ENCODE results near the gene BICD1.

BICD1 gene

GRCh38 chr12:32305163-32305562 lies 198.5 kb downstream of the BICD1 start:
- Histone ChIP-seq H3K4me3 (ENCODE audit: low read length) (no peak overlapping the region), H3K27me3 (ENCODE audit: control insufficient read depth, insufficient read depth, low read length) (no peaks in the 10 kb centered on the region), H3K9me3 (ENCODE audit: control insufficient read depth, low read length) (no peaks in the 10 kb centered on the region), H3K4me1 (ENCODE audit: control insufficient read depth, insufficient read depth, low read length) (peaks cover 3% of the 10 kb centered on the region), H3K9ac (ENCODE audit: low read length) (no peak overlapping the region), H3K36me3 (ENCODE audit: control insufficient read depth, insufficient read depth, low read length) (no peaks in the 10 kb centered on the region)

- no peaks in the 10 kb centered on the region for H3K36me3 ChIP-seq (ENCODE audit: control insufficient read depth, insufficient read depth, low read length)
Observed at GRCh38 chr12:32307326-32307725, 200.7 kb downstream of the BICD1 start.

GRCh38 chr12:32309811-32310736 lies 203.4 kb downstream of the BICD1 start:
- Histone ChIP-seq H3K4me1 (ENCODE audit: control insufficient read depth, insufficient read depth, low read length) (peaks cover 7% of the 10 kb centered on the region), H3K9me3 (ENCODE audit: control insufficient read depth, low read length) (no peaks in the 10 kb centered on the region), H3K27me3 (ENCODE audit: control insufficient read depth, insufficient read depth, low read length) (no peaks in the 10 kb centered on the region), H3K36me3 (ENCODE audit: control insufficient read depth, insufficient read depth, low read length) (no peaks in the 10 kb centered on the region), H3K9ac (ENCODE audit: low read length) (no peak overlapping the region), H3K4me3 (ENCODE audit: low read length) (no peak overlapping the region)

More at GRCh38 chr12:32307326-32307725, 200.7 kb downstream of the BICD1 start:
- no peaks in the 10 kb centered on the region for H3K9me3 ChIP-seq (ENCODE audit: control insufficient read depth, low read length)
- no peak overlapping the region for H3K9ac ChIP-seq (ENCODE audit: low read length)
- H3K27me3 ChIP-seq (ENCODE audit: control insufficient read depth, insufficient read depth, low read length) = no peaks in the 10 kb centered on the region
- no peak overlapping the region for H3K4me3 ChIP-seq (ENCODE audit: low read length)
- H3K4me1 ChIP-seq (ENCODE audit: control insufficient read depth, insufficient read depth, low read length) = peaks cover 7% of the 10 kb centered on the region

DNA sequence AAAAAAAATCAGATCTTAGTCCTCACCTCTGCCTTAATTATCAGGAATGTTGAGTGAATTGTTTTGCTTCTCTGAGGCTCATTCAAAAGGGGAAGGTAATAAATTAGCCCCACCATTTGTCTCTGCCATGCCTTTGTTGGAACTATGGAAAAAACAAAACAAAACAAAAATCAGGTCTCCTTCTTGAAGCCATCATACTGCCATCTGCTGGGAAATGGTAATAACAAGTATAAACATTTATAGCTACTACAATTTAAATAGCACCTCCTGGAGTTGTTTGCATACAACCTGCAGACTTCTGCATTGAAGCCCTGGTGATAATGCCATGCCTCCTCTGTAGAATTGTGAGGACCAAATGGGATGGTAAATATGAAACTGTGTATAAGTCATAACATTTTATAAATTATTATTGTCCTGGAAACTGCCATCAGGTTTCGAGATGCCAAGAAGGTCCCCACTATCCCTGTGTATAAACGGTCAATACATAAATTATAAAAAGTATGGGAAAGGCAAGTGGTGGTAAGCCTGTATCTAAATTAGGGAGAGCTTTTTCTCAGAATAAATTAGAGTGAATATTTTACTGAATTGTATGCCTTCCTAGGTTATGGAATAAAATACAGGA lies 205.5 kb downstream of the BICD1 start:
- Histone ChIP-seq H3K27me3 (ENCODE audit: control insufficient read depth, insufficient read depth, low read length) (no peaks in the 10 kb centered on the region), H3K4me1 (ENCODE audit: control insufficient read depth, insufficient read depth, low read length) (peaks cover 7% of the 10 kb centered on the region), H3K9ac (ENCODE audit: low read length) (no peak overlapping the region), H3K9me3 (ENCODE audit: control insufficient read depth, low read length) (no peaks in the 10 kb centered on the region), H3K36me3 (ENCODE audit: control insufficient read depth, insufficient read depth, low read length) (no peaks in the 10 kb centered on the region), H3K4me3 (ENCODE audit: low read length) (no peak overlapping the region)

DNA sequence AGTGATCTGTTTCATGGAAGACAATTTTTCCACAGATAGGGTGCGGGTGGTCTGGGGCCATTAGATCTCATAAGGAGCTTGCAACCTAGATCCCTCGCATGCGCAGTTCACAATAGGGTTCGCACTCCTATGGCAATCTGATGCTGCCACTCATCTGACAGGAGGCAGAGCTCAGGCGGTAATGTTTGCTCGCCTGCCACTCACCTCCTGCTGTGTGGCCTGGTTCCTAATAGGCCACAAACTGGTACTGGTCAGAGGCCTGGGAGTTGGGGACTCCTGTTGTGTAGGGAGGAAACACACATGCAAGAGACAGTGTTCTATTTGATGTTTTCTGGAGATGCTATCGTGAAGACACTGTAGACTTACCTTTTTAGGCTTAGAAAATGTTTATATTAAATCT lies 215.7 kb downstream of the BICD1 start:
- Histone ChIP-seq H3K9ac (ENCODE audit: low read length) (no peak overlapping the region), H3K4me1 (ENCODE audit: control insufficient read depth, insufficient read depth, low read length) (peaks cover 5% of the 10 kb centered on the region), H3K4me3 (ENCODE audit: low read length) (no peak overlapping the region), H3K27me3 (ENCODE audit: control insufficient read depth, insufficient read depth, low read length) (no peaks in the 10 kb centered on the region), H3K9me3 (ENCODE audit: control insufficient read depth, low read length) (no peaks in the 10 kb centered on the region), H3K36me3 (ENCODE audit: control insufficient read depth, insufficient read depth, low read length) (no peaks in the 10 kb centered on the region)

DNA sequence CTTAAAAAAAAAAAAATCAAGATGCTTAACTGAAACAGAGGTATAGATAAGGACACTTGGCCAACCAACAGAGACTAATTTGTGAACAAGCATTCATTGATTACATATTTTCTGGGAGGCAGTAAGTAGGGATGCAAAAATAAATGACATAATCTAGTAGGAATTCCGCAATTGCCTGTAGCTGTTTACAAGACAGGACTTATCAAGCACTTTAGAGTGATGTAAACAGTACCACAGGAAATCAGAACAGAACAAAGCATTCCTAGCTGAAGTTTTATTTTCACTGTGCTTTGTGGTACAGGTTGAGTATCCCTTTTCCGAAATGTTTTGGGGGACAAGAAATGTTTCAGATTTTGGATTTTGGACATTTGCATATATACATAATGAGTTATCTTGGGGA lies 224.5 kb downstream of the BICD1 start:
- no peaks in the 10 kb centered on the region for H3K4me1 ChIP-seq (ENCODE audit: control insufficient read depth, insufficient read depth, low read length)
- H3K9me3 ChIP-seq (ENCODE audit: control insufficient read depth, low read length) = no peaks in the 10 kb centered on the region
- no peaks in the 10 kb centered on the region for H3K27me3 ChIP-seq (ENCODE audit: control insufficient read depth, insufficient read depth, low read length)
- no peak overlapping the region for H3K4me3 ChIP-seq (ENCODE audit: low read length)
- H3K36me3 ChIP-seq (ENCODE audit: control insufficient read depth, insufficient read depth, low read length) = no peaks in the 10 kb centered on the region
- H3K9ac ChIP-seq (ENCODE audit: low read length) = no peak overlapping the region

DNA sequence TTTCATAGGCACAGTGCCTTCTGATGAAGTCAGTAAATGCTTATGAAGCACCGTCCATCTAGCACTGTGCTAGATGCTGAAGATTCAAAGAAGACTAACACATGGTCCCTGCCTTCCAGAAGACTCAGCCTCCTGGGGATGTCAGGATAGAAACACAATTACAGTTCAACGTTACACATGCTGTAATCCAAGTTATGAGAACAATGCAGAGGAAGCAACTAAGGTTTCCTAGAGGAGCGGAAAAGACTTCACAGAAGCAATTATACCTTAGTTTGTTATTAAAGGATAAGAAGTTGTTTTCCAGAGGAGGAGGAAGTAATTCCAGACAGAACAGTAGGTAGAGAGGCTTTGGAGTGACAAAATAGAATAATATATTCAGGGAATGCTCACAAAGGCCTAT lies 225.8 kb downstream of the BICD1 start:
- H3K27me3 ChIP-seq (ENCODE audit: control insufficient read depth, insufficient read depth, low read length) = no peaks in the 10 kb centered on the region
- H3K4me1 ChIP-seq (ENCODE audit: control insufficient read depth, insufficient read depth, low read length) = no peaks in the 10 kb centered on the region

GRCh38 chr12:32334371-32334777 lies 227.7 kb downstream of the BICD1 start:
- no peaks in the 10 kb centered on the region for H3K27me3 ChIP-seq (ENCODE audit: control insufficient read depth, insufficient read depth, low read length)
- no peaks in the 10 kb centered on the region for H3K4me1 ChIP-seq (ENCODE audit: control insufficient read depth, insufficient read depth, low read length)
- H3K9me3 ChIP-seq (ENCODE audit: control insufficient read depth, low read length) = no peaks in the 10 kb centered on the region
- H3K9ac ChIP-seq (ENCODE audit: low read length) = no peak overlapping the region
- no peaks in the 10 kb centered on the region for H3K36me3 ChIP-seq (ENCODE audit: control insufficient read depth, insufficient read depth, low read length)
- no peak overlapping the region for H3K4me3 ChIP-seq (ENCODE audit: low read length)

More for the DNA sequence above, 225.8 kb downstream of the BICD1 start:
- Histone ChIP-seq H3K4me3 (ENCODE audit: low read length) (no peak overlapping the region), H3K36me3 (ENCODE audit: control insufficient read depth, insufficient read depth, low read length) (no peaks in the 10 kb centered on the region), H3K9ac (ENCODE audit: low read length) (no peak overlapping the region), H3K9me3 (ENCODE audit: control insufficient read depth, low read length) (no peaks in the 10 kb centered on the region)

DNA sequence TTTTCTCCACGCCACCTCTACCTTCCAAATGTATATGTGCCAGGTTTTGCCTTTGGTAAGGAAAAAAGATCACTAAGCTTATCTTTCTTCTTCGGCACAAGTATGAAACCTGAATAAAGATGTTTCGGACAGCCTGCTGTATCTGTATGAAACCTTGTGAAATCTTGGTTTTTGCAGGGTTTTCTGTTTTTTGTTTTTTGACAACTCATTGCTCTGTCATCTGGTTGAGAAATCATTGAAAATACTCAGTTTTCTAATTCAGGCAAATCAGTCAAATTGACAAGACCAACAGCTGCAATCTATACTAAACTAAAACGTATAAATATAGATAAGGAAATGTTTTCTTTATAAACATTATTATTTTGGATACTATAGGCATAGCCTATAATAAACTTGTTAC lies 229.6 kb downstream of the BICD1 start:
- H3K4me3 ChIP-seq (ENCODE audit: low read length) = no peak overlapping the region
- no peaks in the 10 kb centered on the region for H3K9me3 ChIP-seq (ENCODE audit: control insufficient read depth, low read length)
- no peak overlapping the region for H3K9ac ChIP-seq (ENCODE audit: low read length)
- no peaks in the 10 kb centered on the region for H3K4me1 ChIP-seq (ENCODE audit: control insufficient read depth, insufficient read depth, low read length)
- no peaks in the 10 kb centered on the region for H3K36me3 ChIP-seq (ENCODE audit: control insufficient read depth, insufficient read depth, low read length)
- H3K27me3 ChIP-seq (ENCODE audit: control insufficient read depth, insufficient read depth, low read length) = no peaks in the 10 kb centered on the region

GRCh38 chr12:32343496-32343895 lies 236.8 kb downstream of the BICD1 start:
- H3K9me3 ChIP-seq (ENCODE audit: control insufficient read depth, low read length) = no peaks in the 10 kb centered on the region
- no peak overlapping the region for H3K9ac ChIP-seq (ENCODE audit: low read length)
- no peaks in the 10 kb centered on the region for H3K36me3 ChIP-seq (ENCODE audit: control insufficient read depth, insufficient read depth, low read length)
- H3K27me3 ChIP-seq (ENCODE audit: control insufficient read depth, insufficient read depth, low read length) = no peaks in the 10 kb centered on the region
- H3K4me1 ChIP-seq (ENCODE audit: control insufficient read depth, insufficient read depth, low read length) = no peaks in the 10 kb centered on the region
- H3K4me3 ChIP-seq (ENCODE audit: low read length) = no peak overlapping the region

GRCh38 chr12:32344047-32344446 lies 237.4 kb downstream of the BICD1 start:
- no peak overlapping the region for H3K9ac ChIP-seq (ENCODE audit: low read length)
- H3K4me3 ChIP-seq (ENCODE audit: low read length) = no peak overlapping the region
- no peaks in the 10 kb centered on the region for H3K27me3 ChIP-seq (ENCODE audit: control insufficient read depth, insufficient read depth, low read length)
- H3K36me3 ChIP-seq (ENCODE audit: control insufficient read depth, insufficient read depth, low read length) = no peaks in the 10 kb centered on the region
- no peaks in the 10 kb centered on the region for H3K4me1 ChIP-seq (ENCODE audit: control insufficient read depth, insufficient read depth, low read length)
- no peaks in the 10 kb centered on the region for H3K9me3 ChIP-seq (ENCODE audit: control insufficient read depth, low read length)

GRCh38 chr12:32353540-32353939 lies 246.9 kb downstream of the BICD1 start:
- no peaks in the 10 kb centered on the region for H3K27me3 ChIP-seq (ENCODE audit: control insufficient read depth, insufficient read depth, low read length)
- no peaks in the 10 kb centered on the region for H3K36me3 ChIP-seq (ENCODE audit: control insufficient read depth, insufficient read depth, low read length)
- no peak overlapping the region for H3K9ac ChIP-seq (ENCODE audit: low read length)
- no peak overlapping the region for H3K4me3 ChIP-seq (ENCODE audit: low read length)
- H3K9me3 ChIP-seq (ENCODE audit: control insufficient read depth, low read length) = no peaks in the 10 kb centered on the region
- H3K4me1 ChIP-seq (ENCODE audit: control insufficient read depth, insufficient read depth, low read length) = no peaks in the 10 kb centered on the region
